Measurements from ENCODE around the gene LAP3.
A peak's percentile ranks its signal among the peaks of the same experiment; 100 is the strongest.

The LAP3 gene

DNA sequence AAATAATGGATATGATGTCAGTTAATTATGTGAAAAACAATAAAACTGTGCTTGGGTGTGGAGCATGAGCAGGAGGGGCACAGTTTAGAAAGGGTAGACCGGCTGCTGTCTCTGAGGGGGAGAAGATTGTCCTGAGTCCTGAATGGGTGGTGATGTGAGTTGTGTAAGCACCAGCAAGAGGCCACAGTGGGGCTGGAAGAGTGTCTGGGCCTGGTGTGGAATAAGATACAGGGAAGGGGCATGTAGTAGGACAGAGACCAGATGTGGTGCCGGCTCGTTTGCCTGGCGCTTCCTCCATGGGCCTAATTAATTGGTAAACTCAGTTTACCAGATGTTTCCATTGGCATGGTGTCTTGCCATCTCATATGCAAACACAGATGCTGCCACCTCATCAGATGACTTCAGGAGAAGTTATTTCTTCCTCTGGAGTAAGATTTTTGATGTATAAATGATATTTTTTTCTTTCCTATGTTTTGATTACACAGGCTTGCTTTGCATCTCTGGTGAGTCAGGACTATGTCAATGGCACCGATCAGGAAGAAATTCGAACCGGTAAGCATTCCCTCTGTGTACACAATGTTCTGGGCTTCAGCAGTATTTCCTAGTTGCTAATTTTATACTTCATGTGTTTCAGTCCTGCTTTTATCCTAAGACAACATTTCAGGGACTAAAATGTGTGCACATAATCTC, 42.6 kb downstream of the LAP3 start:
- DNase-seq, result no peak

DNA sequence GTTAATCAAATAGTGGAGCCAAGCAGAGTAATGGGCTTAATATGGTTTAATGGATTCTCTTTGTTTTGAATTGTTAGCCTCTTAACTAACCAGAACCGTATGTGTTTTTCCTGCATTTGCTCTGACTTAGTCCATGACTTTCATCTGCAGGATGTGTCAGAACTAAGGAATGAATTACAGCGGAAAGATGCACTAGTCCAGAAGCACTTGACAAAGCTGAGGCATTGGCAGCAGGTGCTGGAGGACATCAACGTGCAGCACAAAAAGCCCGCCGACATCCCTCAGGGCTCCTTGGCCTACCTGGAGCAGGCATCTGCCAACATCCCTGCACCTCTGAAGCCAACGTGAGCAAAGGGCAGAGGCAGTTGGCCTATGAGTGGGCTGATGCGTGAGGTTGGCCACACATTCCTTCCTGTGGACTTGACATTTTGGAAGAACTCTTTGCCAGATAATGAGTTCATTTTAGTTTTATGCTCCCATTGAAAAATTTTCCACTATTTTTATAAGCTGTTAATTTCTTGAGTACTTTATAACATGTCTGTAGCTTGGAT, 46.5 kb downstream of the LAP3 start:
- ATAC-seq, result no peak
- DNase-seq, result no peak

More for the DNA sequence above, 42.6 kb downstream of the LAP3 start:
- no peak for ATAC-seq

- ATAC-seq (no peak), DNase-seq (no peak)
Observed at GRCh38 chr4:17624821-17625220, 47.8 kb downstream of the LAP3 start.

- no peak for DNase-seq
Observed at GRCh38 chr4:17630228-17630627, 53.2 kb downstream of the LAP3 start.

GRCh38 chr4:17633600-17633999, 56.6 kb downstream of the LAP3 start:
- no peak for DNase-seq
- ATAC-seq, result no peak

More at GRCh38 chr4:17630228-17630627, 53.2 kb downstream of the LAP3 start:
- no peak for ATAC-seq

GRCh38 chr4:17635056-17635455, 58.1 kb downstream of the LAP3 start:
- DNase-seq (no peak), ATAC-seq (no peak)

DNA sequence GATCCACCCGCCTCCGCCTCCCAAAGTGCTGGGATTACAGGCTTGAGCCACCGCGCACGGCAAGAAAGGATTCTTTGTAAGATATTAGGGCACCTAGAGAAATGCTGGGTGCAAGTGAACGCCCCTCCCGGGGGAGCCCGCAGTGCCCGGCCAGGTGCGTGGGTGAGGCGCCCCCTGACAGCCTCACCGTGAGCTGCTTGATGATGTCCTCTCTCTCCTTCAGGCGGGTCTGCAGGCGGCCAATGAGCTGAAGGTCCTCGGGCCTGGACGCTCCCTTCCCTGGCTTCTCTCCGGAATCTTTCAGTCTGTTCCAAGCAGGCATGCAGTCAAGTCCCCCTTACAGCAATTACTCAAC, 59.3 kb downstream of the LAP3 start:
- ATAC-seq, result no peak
- DNase-seq, result no peak

DNA sequence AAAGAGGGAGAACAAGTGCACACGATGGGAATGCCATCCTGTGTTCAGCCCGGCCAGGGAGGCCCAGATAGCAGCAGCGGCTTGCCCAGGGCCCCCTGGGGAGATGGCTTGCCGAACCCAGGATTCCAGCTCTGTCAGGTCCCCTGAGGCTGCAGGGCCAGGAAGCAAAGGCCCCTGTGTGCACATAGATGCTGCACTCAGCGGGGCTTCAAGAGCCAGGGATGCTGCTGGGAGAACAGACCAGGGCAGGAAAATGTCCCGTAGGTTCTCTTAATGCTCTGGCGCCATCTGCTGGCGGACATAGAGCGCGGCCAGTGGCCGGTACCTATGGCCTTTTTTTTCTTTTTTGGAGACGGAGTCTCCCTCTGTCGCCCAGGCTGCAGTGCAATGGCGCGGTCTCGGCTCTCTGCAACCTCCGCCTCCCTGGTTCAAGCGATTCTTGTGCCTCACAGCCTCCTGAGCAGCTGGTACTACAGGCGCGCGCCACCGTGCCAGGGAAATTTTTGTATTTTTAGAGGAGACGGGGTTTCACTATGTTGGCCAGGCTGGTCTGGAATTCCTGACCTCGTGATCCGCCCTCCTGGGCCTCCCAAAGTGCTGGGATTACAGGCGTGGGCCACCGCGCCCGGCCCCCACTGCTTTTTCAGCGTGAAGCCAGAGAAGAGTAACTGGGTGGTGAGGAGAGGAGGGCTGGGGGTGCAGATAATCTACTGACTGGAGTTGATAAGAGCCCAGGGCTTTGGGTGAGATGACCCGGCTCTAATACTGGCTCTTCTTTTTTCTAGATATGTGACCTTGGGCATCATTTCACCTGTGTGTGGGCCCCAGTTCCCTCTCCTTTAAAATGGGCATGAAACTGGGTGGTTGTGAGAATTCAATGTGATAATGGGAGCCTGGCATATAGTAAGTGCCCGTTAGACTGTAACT, 60.0 kb downstream of the LAP3 start:
- ATAC-seq (peak; percentile 83), DNase-seq (peak; percentile 79)

GRCh38 chr4:17639136-17639535, 62.1 kb downstream of the LAP3 start:
- DNase-seq (no peak), ATAC-seq (no peak)

DNA sequence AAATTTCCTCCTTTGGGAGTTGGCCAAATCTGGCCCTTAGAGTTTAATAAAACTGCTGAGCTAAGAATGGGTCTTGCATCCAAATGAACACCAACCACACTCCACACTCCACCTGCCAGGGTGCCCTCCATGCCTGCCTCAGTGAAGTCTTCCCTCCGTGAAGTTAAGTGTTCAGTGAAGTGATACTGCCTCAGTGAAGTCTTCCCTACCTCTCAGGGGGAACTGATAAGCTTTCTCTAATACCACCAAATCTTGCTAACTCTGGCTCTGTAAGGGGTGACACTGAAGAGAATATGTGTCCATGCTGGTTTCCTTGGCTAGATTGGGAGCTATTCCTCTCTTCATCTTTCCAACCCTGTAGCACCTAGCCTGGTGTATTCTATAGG, 65.4 kb downstream of the LAP3 start:
- DNase-seq (no peak), ATAC-seq (no peak)

GRCh38 chr4:17646693-17647092, 69.7 kb downstream of the LAP3 start:
- ATAC-seq (no peak), DNase-seq (no peak)

DNA sequence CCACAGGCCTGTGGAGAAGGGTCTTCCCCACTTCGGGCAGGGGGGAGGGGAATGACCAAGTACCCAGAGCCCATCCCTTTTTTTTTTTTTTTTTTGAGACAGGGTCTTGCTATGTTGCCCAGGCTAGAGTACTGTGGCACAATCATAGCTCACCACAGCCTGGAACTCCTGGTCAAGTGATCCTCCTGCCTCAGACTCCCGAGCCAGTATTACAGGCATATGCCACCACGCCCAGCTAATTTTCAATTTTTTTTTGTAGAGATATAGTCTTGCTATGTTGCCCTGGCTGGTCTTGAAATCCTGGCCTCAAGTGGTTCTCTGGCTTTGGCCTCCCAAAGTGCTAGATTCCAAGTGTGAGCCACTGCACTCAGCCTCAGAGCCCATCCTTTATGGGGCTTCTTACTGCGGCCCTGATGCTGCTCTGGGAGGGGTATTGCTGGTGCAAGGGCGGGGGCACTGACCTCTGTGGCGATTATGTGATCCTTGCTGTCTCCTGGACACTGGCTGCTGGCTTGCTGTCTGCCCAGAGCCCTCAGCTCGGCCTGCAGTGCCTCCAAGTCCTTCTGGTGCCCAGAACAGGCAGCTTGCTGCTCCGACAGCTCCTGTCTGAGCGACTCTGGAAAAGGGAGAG, 70.3 kb downstream of the LAP3 start:
- DNase-seq (no peak), ATAC-seq (no peak)

DNA sequence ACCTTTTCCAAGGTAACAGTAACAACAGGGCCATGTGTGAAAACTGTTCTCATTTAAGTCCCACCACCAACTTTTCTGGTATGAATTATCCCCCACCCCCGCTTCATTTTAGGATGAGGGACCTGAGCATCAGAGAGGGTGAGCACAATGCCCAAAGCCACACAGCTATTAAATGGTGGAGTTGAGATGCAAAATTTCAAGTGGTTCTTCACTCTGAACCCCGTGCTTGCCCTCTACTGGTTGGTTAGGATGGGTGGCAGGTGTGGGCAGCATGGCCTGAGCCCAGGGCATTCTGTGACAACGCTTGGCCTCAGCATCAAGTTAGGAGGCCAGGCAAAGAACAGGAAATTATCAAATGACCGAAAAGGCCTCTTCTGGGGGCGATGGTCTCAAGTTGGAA, 70.9 kb downstream of the LAP3 start:
- DNase-seq (no peak), ATAC-seq (peak; percentile 45)

DNA sequence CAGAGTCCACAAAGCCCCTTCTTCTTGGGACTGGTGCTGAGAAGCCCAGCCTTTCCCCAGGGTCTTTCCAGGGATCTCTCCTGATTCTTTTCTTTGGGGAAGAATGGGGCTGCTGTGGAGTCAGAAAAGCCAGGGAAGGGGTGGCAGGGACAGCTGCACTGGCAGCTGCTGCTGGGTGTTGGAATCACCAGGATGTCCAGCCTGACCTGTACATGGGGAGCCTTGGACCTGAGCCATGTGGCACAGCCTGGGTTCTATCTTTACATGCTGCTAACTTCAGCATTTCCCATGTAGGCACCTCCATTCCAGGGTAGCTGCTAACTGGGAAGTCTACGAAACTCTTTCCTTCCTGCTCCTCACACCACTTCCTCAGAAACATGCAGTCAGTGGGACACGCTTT, 73.4 kb downstream of the LAP3 start:
- DNase-seq (no peak), ATAC-seq (no peak)

DNA sequence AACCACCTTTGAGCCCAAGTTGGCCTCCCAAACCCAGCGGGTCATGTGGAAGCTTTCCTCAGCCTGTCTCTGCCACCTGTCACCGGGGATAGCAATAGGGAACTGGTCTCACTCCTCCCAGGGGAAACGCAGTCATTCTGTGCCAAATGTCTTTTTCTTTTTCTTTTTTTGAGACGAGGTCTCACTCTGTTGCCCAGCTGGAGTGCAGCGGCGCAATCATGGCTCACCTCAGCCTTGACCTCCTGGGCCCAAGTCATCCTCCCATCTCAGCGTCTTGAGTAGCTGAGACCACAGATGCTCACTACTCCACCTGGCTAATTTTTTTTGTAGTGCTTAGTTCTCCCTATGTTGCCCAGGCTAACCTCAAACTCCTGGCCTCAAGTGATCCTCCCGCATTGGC, 77.7 kb downstream of the LAP3 start:
- ATAC-seq, result no peak
- no peak for DNase-seq

- ATAC-seq (no peak), DNase-seq (no peak)
Observed at GRCh38 chr4:17657090-17657489, 80.1 kb downstream of the LAP3 start.

Data from stimulated activated naive CD8-positive, alpha-beta T cell treated with anti-CD3 and anti-CD28 coated beads, Interleukin-15, Interleukin-2, amounts not matched to agents 100 U/mL and 50 U/mL, for 24 hours (primary cell).